HepG2 (cell line): ENCODE data around the gene CELF4. TPM values are rescaled to one million over a fixed set of nuclear protein-coding genes. Genes with fewer than 3 reads are reported as not detected.

ENCODE experiments used
- ATAC-seq: fragments of 200-7000 bp; cut with Tn5 transposase; 3 replicates; pipeline ENCODE4 v1.9.1; 2020; ENCODE audit warnings: mild to moderate bottlenecking, moderate library complexity
- BruUV-seq: library from RNA; stranded (reverse); fragments of 400-500 nt; replicated peaks from 2 replicates; lab custom pipeline; 2021; lab: Mats Ljungman, UMichigan
- CTCF ChIA-PET: fragments of 300-600 bp; formaldehyde crosslinking; extraction: SDS; loops from one replicate; lab custom pipeline; 2021; ENCODE audit warnings: low total read pairs, inconsistent platforms, low intra/inter-chr PET ratio; lab: Yijun Ruan, JAX
- POLR2A ChIA-PET: fragments of 350-600 bp; sonication (Branson Sonifier 250); formaldehyde crosslinking; loops from one replicate; lab custom pipeline; 2020; ENCODE audit warnings: antibody characterized with exemption, inconsistent platforms; lab: Yijun Ruan, JAX
- DNase-seq: peaks from one replicate; pipeline ENCODE4 v3.0.0-alpha.2; 2015; ENCODE audit warnings: low spot score
- FAIRE-seq: peaks from 3 replicates; lab custom pipeline; 2011; peaks lifted over from hg19 to GRCh38; lab: Jason Lieb, UNC
- H2AFZ ChIP-seq: one replicate; pipeline ENCODE4 v1.6.1; 2011; ENCODE audit warnings: low read length, inconsistent platforms
- H3K27ac ChIP-seq: fragments of 300-600 bp; 3 replicates; pipeline ENCODE4 v1.8.0; 2011; ENCODE audit warnings: mixed run types, mild to moderate bottlenecking, mixed read lengths, low read length, inconsistent platforms; ENCODE audit not compliant: insufficient read depth; ENCODE audit errors: extremely low read length
- H3K27me3 ChIP-seq, 2 experiments: fragments of 200-600 bp in 1 of 2; 2 replicates in 1 of 2; 3 replicates in 1 of 2; pipeline versions ENCODE4 v1.6.0 to v1.8.0; 2011; ENCODE audit warnings: low read length in 2 of 2, mild to moderate bottlenecking in 2 of 2, moderate library complexity in 2 of 2, inconsistent platforms in 1 of 2; ENCODE audit not compliant: insufficient read depth in 2 of 2, control insufficient read depth in 1 of 2
- H3K36me3 ChIP-seq, 2 experiments: fragments of 200-600 bp in 1 of 2; replicated peaks in 1 of 2; 2 replicates in 1 of 2; 3 replicates in 1 of 2; pipeline versions ENCODE4 v1.5.1 to v1.8.0; 2011; ENCODE audit warnings: low read length in 2 of 2, inconsistent platforms in 1 of 2; ENCODE audit not compliant: insufficient read depth in 2 of 2, control insufficient read depth in 1 of 2
- H3K4me1 ChIP-seq: 2 replicates; pipeline ENCODE4 v1.5.1; 2012; ENCODE audit warnings: low read length, inconsistent platforms; ENCODE audit not compliant: insufficient read depth
- H3K4me2 ChIP-seq: 2 replicates; pipeline ENCODE4 v1.6.0; 2011; ENCODE audit warnings: low read depth, low read length, inconsistent platforms
- H3K4me3 ChIP-seq, 3 experiments: fragments of 200-600 bp in 1 of 3; sonication (generic), shearing (Covaris generic) in 1 of 3; replicated peaks in 1 of 3; 2 replicates each; pipeline ENCODE4 v1.5.1; 2011 to 2016; ENCODE audit warnings: low read length in 3 of 3, inconsistent platforms in 2 of 3, low read depth in 2 of 3, mild to moderate bottlenecking in 2 of 3, control low read depth in 1 of 3, mixed read lengths in 1 of 3; ENCODE audit not compliant: insufficient read depth in 1 of 3
- H3K79me2 ChIP-seq: one replicate; pipeline ENCODE4 v1.6.1; 2011; ENCODE audit warnings: low read length, inconsistent platforms; ENCODE audit not compliant: insufficient read depth
- H3K9ac ChIP-seq: 2 replicates; pipeline ENCODE4 v1.6.0; 2011; ENCODE audit warnings: mild to moderate bottlenecking, low read depth, low read length, inconsistent platforms; ENCODE audit not compliant: insufficient read depth
- H3K9me3 ChIP-seq: 2 replicates; pipeline ENCODE4 v1.5.1; 2012; ENCODE audit warnings: mild to moderate bottlenecking, low read length
- H4K20me1 ChIP-seq: 2 replicates; pipeline ENCODE4 v1.6.0; 2011; ENCODE audit warnings: inconsistent platforms, mild to moderate bottlenecking, low read length, moderate library complexity; ENCODE audit not compliant: insufficient read depth
- SRSF9 ChIP-seq: fragments of 200-400 bp; formaldehyde crosslinking; IDR thresholded peaks from 2 replicates; pipeline ENCODE4 v1.6.1; 2018; ENCODE audit warnings: borderline replicate concordance, mild to moderate bottlenecking, low read depth, low read length; ENCODE audit not compliant: insufficient read depth, poor library complexity, severe bottlenecking
- ZBTB7B ChIP-seq: sonication (generic); formaldehyde crosslinking; IDR thresholded peaks from 2 replicates; pipeline ENCODE4 v1.4.0; 2020; ENCODE audit warnings: missing genetic modification reagents
- ZNF225 ChIP-seq: sonication (generic); formaldehyde crosslinking; IDR thresholded peaks from 2 replicates; pipeline ENCODE4 v1.4.0; 2020; ENCODE audit warnings: mild to moderate bottlenecking, missing genetic modification reagents
- WGBS: methylation state at CpG from one replicate; pipeline ENCODE4 v1.1.6; 2017; ENCODE audit warnings: low lambda C conversion rate; 5-methylcytosine and 5-hydroxymethylcytosine counted together
- in situ Hi-C: cut with HindIII; loops from 2 replicates; pipeline ENCODE4 v1.10.0; 2017; ENCODE audit warnings: low pct_unique_long_range_greater_than_20kb; ENCODE audit not compliant: extremely low pct_ligation_motif_present
- intact Hi-C: fragments of 100-400 bp; cut with micrococcal nuclease; formaldehyde crosslinking; loops from one replicate; pipeline ENCODE4 v1.10.0; 2022; ENCODE audit not compliant: unreplicated experiment
- polyA plus RNA-seq, 8 experiments: library from polyadenylated mRNA; depleted of rRNA in 3 of 8; stranded (reverse) in 7 of 8; unstranded in 1 of 8; fragments of >200 nt; fragmentation: Illumina TruSeq in 4 of 8; extraction: Trizol in 4 of 8; gene quantifications; 2 replicates each; pipeline versions ENCODE4 v1.2.1 to v1.2.3, GENCODE V29; 2011 to 2016; ENCODE audit warnings: low read depth in 4 of 8, missing spikeins in 1 of 8, mixed read lengths in 1 of 8; ENCODE audit not compliant: insufficient read depth in 1 of 8
- total RNA-seq, 5 experiments: library from RNA; depleted of rRNA; stranded (reverse); fragments of >200 nt; fragmentation: Illumina TruSeq; extraction: Trizol; gene quantifications; 2 replicates each; pipeline ENCODE4 v1.2.3, GENCODE V29; 2016; ENCODE audit warnings: low read depth in 1 of 5
- TF ChIP-seq, protein P1 (sequence below): sonication (generic); formaldehyde crosslinking; IDR thresholded peaks from 2 replicates; pipeline ENCODE4 v1.4.0; 2020; ENCODE audit warnings: missing genetic modification reagents, borderline replicate concordance
- TF ChIP-seq, protein P2 (sequence below): sonication (generic); formaldehyde crosslinking; IDR thresholded peaks from 2 replicates; pipeline ENCODE4 v1.4.0; 2020; ENCODE audit warnings: mild to moderate bottlenecking, missing genetic modification reagents, borderline replicate concordance
- TF ChIP-seq, protein P3 (sequence below), 2 experiments: fragments of 450-650 bp in 1 of 2; sonication (generic) in 1 of 2; formaldehyde crosslinking; IDR thresholded peaks; 2 replicates each; pipeline versions ENCODE4 v1.5.0 to v1.8.0; 2020 to 2022; ENCODE audit warnings: mild to moderate bottlenecking in 1 of 2, missing genetic modification reagents in 1 of 2

The CELF4 gene
- total and polyA plus RNA-seq, 2 of the 13 experiments (the other 11 are each of a cell fraction or from before 2014, with no cell fraction given): not detected

DNA sequence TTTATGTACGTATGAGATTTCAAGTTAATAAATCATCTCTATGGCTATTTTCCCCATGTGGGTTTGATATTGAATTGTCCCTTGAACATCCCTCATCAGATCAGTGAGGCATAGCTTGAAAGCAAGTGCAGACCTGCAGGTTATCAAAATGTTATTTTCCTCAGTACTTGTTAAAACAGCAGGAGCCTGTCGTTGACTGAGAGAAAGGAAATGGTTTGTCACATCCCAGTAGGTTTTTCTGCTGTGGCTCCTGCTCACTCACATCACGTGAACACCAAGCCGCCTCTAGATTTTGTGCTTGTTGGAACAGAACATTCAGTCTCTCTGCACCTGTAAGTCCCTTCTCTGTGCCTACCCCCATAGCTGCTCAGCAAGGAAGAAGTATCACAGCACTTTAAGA, 340.3 kb downstream of the CELF4 start:
- TF ChIP-seq ZBTB7B (CRISPR knock-in tag) (no peak), SRSF9 (no peak), ZNF225 (CRISPR knock-in tag) (no peak)
- TF ChIP-seq, protein P1, sequence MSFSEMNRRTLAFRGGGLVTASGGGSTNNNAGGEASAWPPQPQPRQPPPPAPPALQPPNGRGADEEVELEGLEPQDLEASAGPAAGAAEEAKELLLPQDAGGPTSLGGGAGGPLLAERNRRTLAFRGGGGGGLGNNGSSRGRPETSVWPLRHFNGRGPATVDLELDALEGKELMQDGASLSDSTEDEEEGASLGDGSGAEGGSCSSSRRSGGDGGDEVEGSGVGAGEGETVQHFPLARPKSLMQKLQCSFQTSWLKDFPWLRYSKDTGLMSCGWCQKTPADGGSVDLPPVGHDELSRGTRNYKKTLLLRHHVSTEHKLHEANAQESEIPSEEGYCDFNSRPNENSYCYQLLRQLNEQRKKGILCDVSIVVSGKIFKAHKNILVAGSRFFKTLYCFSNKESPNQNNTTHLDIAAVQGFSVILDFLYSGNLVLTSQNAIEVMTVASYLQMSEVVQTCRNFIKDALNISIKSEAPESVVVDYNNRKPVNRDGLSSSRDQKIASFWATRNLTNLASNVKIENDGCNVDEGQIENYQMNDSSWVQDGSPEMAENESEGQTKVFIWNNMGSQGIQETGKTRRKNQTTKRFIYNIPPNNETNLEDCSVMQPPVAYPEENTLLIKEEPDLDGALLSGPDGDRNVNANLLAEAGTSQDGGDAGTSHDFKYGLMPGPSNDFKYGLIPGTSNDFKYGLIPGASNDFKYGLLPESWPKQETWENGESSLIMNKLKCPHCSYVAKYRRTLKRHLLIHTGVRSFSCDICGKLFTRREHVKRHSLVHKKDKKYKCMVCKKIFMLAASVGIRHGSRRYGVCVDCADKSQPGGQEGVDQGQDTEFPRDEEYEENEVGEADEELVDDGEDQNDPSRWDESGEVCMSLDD: no peak
- DNase-seq: no peak
- CTCF ChIA-PET: no interaction called here

DNA sequence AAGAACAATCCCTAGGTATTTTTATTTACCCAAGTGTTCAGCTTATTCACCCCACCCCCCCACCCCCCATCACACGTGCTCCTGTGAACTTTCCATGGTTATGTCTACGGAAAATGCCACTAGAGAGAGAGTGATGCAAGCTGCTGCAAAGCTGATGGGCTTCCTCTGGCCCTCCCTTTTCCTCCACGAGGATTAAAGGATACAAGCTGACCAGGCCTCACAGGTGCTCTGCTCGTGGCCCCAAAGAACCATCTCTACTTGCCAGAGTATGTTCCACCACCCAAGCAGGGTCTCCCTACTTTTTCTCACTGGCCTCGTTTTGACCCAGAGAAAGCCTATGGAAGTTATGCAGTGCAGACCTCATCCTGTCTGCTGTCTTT, 342.6 kb downstream of the CELF4 start:
- 52% methylated on average over 4 of the region's 5 CpGs for WGBS
- H3K4me2 ChIP-seq: no peak overlapping the region
- in situ Hi-C loops: no loop called here

More for the DNA sequence above, 340.3 kb downstream of the CELF4 start:
- H4K20me1 ChIP-seq: no peaks in the 10 kb centered on the region
- intact Hi-C loops (no loop called here), in situ Hi-C loops (no loop called here)
- POLR2A ChIA-PET: no interaction called here
- H3K36me3 ChIP-seq: no peaks in the 10 kb centered on the region
- no peak overlapping the region for H3K27ac ChIP-seq
- no peaks in the 10 kb centered on the region for H3K79me2 ChIP-seq
- no peak overlapping the region for H3K4me3 ChIP-seq
- BruUV-seq: no TSS peak
- no peak overlapping the region for H3K9ac ChIP-seq
- H3K9me3 ChIP-seq: no peaks in the 10 kb centered on the region
- 75% methylated on average over 4 of the region's 4 CpGs for WGBS
- H3K4me1 ChIP-seq: no peaks in the 10 kb centered on the region
- no peaks in the 10 kb centered on the region for H3K27me3 ChIP-seq
- no peak for ATAC-seq
- no peak overlapping the region for H2AFZ ChIP-seq
- H3K4me2 ChIP-seq: no peak overlapping the region
- FAIRE-seq: no peak

More for the DNA sequence above, 342.6 kb downstream of the CELF4 start:
- no peaks in the 10 kb centered on the region for H3K4me1 ChIP-seq
- no peak overlapping the region for H3K4me3 ChIP-seq
- DNase-seq (no peak), FAIRE-seq (no peak), ATAC-seq (no peak)
- no peaks in the 10 kb centered on the region for H3K36me3 ChIP-seq
- intact Hi-C loops: no loop called here
- CTCF ChIA-PET: no interaction called here
- no peak overlapping the region for H3K27ac ChIP-seq
- H3K9ac ChIP-seq: no peak overlapping the region
- TF ChIP-seq, protein P2, sequence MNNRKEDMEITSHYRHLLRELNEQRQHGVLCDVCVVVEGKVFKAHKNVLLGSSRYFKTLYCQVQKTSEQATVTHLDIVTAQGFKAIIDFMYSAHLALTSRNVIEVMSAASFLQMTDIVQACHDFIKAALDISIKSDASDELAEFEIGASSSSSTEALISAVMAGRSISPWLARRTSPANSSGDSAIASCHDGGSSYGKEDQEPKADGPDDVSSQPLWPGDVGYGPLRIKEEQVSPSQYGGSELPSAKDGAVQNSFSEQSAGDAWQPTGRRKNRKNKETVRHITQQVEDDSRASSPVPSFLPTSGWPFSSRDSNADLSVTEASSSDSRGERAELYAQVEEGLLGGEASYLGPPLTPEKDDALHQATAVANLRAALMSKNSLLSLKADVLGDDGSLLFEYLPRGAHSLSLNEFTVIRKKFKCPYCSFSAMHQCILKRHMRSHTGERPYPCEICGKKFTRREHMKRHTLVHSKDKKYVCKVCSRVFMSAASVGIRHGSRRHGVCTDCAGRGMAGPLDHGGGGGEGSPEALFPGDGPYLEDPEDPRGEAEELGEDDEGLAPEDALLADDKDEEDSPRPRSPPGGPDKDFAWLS (CRISPR knock-in tag): no peak
- TF ChIP-seq, protein P3, sequence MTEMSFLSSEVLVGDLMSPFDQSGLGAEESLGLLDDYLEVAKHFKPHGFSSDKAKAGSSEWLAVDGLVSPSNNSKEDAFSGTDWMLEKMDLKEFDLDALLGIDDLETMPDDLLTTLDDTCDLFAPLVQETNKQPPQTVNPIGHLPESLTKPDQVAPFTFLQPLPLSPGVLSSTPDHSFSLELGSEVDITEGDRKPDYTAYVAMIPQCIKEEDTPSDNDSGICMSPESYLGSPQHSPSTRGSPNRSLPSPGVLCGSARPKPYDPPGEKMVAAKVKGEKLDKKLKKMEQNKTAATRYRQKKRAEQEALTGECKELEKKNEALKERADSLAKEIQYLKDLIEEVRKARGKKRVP (CRISPR knock-in tag; IDR thresholded peaks at IDR 0.05): peak in 1 of 2 experiments; percentile 87; a peak in 2 of 4 replicates
- no peaks in the 10 kb centered on the region for H3K79me2 ChIP-seq
- POLR2A ChIA-PET: no interaction called here
- no peaks in the 10 kb centered on the region for H3K27me3 ChIP-seq
- H2AFZ ChIP-seq: no peak overlapping the region
- no peaks in the 10 kb centered on the region for H4K20me1 ChIP-seq
- no peaks in the 10 kb centered on the region for H3K9me3 ChIP-seq
- BruUV-seq: no TSS peak
